ENCODE measurements around the gene MZB1.
A peak's percentile ranks its signal among the peaks of the same experiment; 100 is the strongest.
"Not testable (repeated sequence)": the region's sequence is repeated elsewhere in the genome, so short reads cannot be mapped to it uniquely, and the experiment has no call there.

The MZB1 gene

DNA sequence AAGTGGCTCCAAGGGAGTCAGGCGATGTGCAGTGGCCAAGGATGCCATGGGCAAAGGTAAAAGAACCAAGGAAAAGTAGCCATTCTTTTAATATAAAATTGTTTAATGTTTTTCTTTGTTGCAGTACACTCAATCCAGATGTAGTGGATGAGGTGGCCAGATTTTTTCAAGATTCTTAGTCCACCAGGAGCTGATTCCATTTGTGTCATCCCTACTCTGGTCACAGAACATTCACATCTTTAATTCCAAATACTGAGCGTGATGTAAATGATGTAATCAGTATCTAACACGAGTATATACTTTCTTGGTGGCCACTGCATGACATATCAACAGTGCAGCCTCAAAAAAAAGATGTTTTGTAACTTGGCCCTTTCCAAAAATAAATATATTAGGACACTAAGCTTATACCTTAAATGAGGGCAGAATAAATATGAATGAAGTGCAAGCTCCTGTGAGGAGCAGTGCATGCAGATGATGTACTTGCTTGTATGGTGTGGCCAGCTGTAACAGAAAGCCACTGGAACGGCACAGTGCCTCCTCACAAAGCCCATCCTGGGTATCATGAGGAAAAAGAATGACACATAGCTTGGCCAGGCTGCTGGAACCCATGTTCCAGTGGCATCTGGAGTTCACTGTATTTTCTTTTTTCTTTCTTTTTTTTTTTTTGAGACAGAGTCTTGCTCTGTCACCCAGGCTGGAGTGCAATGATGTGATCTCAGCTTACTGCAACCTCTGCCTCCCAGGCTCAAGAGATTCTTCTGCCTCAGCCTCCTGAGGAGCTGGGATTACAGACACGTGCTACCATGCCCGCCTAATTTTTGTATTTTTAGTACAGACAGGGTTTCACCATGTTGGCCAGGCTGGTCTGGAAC lies 20.6 kb upstream of the MZB1 start:
- no peak for DNase-seq

DNA sequence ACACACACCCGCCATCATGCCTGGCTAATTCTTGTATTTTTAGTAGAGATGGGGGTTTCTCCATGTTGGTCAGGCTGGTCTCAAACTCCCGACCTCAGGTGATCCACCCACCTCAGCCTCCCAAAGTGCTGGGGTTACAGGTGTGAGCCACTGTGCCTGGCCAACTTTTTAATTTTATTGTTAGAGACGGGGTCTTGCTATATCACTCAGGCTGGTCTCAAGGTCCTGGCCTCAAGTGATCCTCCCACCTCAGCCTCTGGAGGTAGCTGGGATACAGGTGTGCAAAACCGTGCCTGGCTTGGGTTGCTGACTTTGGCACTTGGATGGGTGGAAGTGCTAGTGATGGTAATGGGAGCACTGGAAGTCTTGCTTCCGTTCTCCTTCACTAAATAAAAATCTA lies 19.4 kb upstream of the MZB1 start:
- DNase-seq, result not testable (repeated sequence)

DNA sequence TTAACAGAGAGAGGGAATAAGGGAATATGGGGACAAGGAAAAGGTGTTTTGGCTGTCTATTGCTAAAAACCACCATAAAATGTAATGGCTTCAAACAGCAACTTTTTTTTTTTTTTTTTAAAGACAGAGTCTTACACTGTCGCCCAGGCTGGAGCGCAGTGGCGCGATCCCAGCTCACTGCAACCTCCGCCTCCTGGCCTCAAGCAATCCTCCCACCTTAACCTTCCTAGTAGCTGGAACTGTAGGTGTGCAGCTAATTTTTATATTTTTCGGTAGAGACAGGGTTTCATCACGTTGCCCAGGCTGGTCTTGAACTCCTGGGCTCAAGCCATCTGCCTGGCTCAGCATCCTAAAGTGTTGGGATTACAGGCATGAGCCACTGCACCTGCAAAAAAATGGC lies 18.5 kb upstream of the MZB1 start:
- DNase-seq, result no peak

DNA sequence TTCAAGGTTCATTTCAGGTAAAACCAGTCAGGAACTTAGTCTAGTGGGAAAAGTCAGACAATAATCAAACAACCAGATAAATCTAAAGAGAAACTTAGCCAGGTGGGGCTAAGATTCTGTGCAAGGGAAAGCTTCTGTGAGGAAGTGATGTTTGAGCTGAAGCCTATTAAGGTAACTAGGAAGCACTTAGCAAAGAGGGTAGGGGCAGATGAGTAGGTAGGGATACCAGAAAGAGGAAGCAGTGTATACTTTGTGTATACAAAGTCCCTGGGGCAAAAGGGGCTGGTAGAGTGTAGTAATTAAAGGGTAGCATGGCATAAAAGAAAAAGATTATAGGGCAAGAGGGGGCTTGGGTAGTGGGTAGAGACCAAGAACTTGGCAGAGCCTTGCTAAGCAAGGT lies 17.8 kb upstream of the MZB1 start:
- no peak for DNase-seq

DNA sequence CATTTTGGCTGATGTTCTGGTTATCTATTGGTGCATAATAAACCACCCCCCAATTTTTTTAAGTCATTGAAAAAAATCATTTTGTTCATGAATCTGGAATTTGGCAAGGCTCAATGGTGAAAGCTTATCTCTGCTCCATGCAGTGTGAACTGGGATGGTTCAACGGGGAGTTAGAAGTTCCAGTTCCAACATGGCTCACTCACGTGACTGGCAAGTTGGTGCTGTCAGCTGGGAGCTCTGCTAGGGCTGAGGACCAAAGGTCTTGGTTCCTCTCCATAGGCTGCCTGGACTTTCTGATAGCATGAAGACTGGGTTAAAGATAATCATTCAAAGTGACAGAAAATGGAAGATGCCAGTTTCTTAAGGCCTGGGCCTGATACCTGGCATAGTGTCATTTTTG lies 17.2 kb upstream of the MZB1 start:
- DNase-seq, result no peak

DNA sequence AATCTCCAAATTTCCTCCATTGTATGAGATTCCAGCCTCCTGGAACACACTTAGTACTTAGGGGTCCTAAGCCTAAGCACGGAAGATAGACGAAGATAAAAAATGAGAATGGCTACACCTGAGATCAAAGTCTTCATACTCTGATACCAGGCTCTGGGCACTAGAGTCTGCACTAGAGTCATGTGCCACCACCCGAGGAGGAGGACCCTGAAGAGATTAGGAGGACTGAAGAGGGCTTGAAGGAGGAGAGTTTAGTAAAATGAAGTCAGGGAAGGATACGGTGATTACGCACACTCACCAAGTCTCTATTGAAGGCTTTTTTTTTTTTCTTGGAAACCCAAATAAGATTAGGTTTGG lies 14.7 kb upstream of the MZB1 start:
- DNase-seq, result no peak

DNA sequence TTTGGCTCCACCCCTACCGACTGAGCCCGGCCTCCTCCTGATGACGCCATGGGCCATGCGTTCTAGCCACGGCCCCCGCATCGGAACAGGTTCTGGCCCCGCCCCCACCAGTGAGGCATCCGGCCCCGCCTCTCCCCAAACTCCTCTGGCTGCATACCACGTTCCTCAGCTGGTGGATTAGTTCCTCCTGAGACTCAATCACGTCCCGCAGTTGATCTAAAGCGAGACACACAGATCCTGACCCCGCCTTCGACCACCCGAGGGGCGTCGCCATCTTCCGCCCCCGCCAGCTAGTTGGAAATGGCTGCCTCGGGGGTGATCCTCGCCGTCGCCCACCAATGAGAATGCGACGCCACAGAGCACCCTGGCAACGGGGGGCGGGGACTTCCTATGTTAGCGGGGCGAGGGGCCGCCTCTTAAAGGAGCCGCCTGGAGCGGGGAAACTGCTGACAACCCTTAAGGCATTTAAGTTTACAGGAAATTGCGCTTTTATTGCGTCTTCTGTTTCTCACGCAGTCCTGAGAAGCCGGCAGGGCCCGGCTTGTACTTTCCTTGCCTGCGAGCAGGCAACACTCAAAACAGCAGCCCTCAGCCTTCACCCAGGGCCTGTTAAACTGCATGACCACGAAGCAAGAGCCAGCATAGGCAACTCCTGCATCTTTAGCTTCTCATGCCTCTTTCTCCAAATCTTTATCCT lies 14.2 kb upstream of the MZB1 start, which contains the start of gene SPATA24:
TSS of gene SPATA24 (minus strand) at position 303 of the 697 bp plus-strand sequence. CDS start at position 274, 29 bp downstream.
- DNase-seq, result peak; percentile 97

DNA sequence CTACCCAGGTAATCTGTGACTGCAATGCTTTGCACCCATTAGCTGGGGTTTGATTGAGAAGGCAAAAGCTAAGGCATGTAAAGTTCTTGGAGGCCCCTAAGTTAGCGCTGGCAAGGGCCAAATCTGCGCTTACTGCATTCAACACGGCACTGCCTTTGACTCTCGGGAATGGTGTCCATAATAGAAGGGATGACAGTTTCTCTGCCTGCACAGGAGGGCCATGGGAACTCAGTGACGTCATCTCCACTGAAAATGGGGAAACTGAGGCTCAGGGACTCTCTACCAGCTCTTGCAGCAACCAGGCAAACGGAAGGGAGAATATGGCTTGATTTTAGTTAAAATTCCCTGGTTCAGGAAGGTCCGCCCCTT lies 13.7 kb upstream of the MZB1 start:
- no peak for DNase-seq

DNA sequence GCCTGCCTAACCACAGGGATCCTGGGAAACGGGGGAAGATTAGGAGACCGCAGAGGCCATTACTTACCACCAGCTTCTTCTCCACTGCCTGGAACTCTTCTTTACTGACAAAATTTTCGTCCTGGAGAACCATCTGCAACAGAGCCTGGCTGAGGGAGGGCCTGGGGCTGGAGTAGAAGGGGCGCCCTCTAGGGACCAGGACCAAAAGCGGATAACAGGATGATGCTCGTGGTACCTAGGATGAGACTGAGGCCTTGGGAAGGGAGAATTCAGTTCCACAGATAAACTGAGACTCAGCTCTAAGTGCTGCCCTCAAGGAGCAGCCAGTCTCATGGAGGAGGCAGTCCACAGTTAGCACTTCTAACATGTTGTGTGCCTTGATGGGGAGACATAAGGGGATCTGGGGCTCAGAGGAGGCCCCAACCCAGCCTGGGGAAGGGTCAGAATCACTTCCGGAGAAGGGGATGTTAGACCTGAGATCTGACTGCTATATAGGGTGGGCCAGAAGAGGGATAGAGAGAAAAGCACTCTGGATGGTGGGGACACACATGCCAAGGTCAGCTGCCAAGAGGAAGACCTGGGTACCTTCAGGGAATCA lies 12.9 kb upstream of the MZB1 start:
- no peak for DNase-seq

DNA sequence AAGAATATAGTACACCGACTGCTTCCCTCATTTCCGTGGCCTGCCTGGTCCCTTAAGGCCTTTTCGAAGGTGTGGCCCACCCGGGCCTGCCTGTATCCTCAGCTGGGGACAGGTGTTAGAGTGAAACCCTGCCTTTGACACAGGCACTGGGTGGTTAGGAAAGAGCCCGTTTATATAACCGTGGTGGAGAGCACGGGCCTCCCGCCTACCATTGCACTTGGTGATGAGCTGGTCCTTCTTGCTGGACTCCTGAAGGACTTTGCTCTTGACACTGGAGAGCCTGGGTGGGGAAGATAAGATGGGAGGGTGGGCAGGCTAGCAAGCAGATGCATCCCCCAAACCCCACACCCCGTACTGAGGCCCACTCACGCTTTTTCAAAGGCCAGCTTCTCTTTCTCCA lies 11.8 kb upstream of the MZB1 start:
- DNase-seq, result no peak

DNA sequence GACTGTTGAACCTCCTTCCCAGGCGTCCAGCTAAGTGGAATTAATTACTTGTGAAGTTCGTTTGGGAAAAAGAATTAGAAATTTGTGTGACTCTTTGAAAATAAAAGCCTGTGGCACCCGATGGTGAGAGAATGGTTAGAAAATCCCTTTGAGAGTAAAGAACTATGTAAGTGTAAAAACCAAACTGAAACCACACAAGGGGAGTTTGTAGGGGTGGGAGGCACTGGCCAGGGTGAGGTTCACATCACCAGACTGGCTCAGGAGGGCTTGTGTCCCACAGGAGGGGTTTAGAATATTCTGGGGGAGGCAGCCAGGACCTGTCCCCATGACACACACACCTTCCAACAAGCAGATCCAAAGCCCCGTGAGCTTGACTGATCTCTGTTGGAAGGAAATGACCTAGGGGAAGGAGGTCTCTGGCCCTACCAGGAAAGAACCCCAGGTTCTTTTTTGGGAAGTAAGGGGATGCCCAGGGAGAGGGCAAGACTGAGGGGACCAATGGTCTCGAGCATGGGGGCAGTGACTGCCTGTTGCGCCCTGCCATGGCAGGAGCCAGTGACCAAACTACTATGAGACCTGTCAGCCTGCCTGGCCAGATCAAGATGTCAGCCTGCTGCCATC lies 9.9 kb upstream of the MZB1 start:
- DNase-seq, result no peak

DNA sequence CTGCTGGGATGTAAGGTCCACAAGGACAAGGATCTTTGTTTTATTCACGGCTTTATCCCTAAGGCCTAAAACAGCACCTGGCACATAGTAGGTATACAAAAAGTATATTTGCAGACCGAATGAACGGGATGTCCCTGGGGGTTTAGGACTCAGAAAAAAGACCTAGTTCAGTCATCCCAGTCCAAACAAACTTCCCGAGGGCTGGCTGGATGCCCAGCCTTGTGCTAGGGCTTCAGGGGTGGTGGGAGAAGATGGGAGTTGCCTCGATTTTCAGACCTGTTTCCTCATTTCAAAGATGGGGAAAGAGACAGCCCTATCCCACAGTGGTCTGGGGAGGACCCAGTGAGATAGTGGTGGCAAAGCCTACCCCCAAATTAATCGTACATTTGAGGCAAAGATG lies 8.2 kb upstream of the MZB1 start:
- no peak for DNase-seq

DNA sequence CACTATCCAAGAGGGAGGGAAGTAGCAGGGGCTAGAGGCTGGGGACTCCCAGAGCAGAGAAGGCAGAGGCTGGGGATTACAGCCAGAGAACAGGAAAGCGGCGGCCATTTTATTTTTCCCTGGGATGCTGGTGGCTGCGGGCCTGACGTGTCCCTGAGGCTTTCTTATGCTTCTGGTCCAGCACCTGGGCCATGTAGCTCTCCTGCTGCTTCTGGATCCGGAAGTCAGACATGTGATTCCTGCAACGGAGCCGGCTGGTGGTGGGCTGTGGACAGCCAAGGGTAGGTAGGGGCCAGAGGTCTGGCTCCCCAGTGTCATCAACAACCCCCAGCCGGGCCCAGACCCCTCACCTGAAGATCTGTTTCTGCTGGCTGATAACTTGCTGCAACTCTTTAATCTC lies 7.0 kb upstream of the MZB1 start:
- no peak for DNase-seq

DNA sequence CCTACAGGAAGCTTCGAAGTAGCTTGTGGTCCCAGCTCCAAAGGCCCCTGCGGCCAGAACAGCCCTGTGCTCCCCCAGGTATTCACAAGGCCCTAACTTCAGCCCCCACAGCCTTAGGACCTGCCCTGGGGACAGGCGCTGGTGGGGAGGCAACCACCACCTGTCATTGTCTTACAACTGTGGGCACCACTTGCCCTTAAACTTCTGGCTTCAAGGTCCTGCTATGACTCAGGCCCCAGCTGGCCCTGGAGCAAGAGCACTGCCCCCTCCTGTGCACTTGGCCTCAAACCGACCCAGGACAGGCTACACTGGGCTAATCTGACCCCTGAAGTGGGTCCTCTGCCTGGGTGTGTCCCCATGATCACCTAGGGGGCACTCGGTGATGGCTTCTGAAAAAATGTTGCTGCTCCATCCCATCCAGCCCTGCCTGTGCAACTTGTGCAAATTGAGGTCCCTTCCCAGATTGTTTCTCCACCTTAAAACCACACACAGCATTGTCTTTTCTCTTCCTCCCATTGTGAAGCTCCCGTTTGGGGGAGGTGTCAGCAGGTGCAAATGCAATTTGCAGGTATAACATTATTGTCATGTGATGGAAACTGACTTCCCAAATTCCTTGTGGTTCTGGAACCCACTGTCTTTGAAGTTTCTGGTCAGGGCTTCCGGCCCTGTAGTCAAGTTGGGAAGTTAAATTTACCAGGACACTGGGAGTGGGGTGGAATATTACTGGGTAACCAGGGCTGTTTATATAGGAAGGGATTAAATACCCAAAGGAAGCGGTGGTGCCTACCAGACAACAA lies 6.3 kb upstream of the MZB1 start:
- DNase-seq, result no peak

DNA sequence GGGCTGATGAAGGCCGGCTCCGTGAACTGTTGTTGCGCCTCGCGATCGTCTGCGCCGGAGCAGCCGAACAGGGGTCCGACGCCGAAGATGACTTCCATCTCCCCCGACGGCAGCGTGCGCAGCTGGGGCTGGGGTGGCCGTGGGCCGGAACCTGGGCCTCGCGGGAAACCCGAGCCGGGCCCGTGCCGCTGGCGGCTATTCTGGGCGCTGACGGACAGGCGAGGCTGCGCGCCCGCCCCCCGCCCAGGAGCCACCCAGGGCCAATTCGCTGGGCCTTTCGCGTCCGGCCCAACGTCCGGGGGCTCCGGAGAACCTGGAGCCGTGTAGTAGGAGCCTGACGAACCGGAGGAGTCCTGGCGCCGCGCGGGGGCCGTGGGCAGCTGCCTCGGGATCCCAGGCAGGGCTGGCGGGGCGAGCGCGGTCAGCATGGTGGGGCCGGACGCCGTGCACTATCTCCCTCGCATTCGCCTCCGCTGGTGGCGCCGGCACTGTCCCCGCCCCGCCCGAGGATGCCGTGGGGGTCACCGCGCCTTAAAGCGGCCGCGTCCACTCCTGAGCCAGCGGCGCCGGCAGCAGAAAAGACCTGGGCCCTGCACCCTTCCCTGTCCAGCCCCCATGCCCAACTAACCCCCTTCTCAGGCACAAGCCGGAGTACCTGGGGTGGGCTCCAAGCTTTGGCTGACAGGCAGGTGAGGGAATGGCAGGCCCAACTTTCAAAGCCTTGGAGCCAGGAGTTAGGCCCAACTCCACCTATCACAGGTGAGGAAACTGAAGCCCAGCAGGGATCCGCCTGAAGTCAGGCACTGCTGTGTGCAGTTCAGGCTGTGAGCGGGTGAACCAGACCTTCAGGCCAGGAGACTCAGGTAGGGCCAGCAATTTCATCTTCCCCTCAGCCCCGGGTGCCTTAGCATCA lies 5.2 kb upstream of the MZB1 start, which contains the start of gene PROB1:
TSS of gene PROB1 (minus strand) at position 451 of the 913 bp plus-strand sequence. CDS start at position 428, 23 bp downstream.
- no peak for DNase-seq

DNA sequence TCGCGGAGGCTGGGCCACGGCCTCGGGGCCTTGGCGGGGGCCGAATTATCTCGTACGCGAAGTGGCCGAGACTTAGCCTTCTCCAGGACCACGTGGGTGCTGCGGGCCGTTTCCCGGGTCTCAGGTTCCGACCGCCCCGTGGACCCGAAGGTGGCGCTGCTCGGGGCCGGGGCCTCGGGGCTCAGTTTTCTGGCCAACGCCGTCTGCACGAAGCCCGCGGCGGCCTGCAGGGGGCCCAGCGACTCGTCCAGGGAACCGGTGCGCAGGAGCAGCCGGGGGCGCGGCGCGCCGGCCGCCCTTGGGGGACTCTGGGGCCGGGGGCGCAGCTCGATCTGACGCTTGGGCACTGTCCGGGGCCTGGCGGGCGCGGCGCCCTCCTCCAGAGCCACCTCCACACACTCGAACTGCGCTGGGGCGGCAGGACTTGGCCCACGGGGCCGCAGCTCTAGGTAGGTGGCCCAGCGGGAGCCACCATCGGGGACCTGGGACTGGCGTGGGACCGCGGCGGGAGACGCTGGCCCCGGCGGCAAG lies 4.5 kb upstream of the MZB1 start:
- DNase-seq, result no peak

DNA sequence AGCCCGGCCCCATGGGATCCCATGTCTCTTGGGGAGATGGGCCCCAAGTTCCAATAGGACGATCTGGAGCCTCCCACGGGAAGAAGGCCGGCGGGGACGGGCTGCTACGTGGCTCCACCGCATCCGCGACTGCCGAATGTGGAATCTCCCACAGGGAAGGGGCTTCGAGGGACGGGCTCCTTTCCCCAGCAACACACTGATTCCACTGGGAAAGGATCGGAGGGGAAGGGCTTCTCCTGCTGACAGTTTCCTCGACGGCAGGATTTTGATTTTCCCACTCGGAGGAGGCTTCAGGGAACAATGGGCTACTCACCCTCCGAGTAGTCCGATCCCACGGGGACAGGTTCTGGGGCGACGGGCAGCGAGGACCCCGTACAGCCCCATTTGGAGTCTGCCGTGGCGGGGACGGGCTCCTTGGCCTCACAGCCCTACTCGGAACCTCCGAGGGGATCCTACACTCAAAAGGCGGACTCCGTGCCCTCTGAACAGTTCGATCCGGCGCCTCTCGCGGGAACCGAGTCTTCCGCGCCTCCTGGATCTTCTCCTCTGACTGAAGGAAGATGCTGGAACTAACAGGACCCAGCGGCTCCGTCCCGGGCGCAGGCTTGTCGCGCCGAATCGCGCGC lies 3.9 kb upstream of the MZB1 start:
- no peak for DNase-seq

DNA sequence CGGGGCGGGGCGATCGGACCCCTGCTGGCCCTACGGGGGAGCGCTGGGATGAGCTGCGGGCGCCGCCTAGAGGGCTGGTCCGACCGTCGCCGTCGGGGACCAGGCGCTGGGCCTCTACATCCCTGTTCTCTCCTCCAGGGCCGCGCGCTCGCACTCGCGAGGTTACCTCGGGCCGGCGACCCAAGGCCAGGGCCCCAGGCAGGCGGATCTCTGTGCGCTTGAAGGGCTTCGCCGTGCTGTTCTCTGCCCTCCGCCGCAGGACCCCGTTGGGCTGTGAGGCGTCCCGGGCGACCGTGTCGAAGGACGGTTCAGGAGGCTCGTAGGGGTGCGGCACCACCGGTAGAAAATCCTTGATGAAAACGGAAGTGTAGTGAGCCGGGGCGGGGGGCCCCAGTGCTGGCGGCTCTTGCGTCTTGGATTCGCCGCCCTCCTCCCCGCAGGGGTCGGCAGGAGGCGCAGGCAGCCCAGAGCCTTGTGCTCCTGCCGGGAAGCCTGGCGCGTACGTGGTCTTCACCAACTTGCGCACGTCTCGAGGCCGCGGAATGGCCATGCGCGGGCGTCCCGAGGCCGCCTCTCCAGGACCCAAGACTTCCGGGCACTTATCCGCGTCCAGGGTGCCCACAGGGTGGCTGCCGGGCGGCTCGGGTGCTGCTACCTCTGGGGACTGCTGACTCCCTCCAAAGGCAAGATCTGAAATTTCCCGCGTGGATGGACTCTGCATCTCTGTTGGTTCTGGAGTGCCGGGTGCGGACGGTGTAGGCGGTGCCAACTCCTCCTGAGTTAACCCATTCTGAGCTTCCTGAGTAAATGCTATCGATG lies 3.2 kb upstream of the MZB1 start:
- peak; percentile 70 for DNase-seq

DNA sequence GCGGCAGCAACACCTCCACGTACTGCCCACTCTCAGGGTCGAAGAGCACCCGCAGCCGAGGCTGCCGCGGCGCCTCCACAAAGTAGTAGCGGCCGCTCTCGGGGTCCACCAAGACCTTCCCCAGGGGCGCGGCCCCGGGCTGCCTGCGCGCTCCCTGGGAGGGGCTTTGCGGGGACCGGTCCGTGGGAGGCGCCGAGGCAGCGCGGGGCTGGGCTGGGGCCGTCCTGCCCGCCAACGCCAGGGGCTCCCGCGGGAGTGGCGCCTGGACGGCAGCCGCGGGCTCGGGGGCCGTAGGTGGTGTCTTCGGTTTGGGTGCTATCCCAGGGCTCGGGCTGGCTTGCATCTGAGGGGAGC lies 2.6 kb upstream of the MZB1 start:
- DNase-seq, result no peak
